Epithelial cell of esophagus (primary cell): ENCODE results near the gene PSMG1.

Experiments used
- DNase-seq: peaks from one replicate; pipeline ENCODE4 v3.0.0; 2010; ENCODE audit warnings: low read depth
- H3K4me3 ChIP-seq: 2 replicates; pipeline ENCODE4 v1.5.1; 2011; ENCODE audit warnings: mild to moderate bottlenecking, low read length, control low read depth
- CTCF ChIP-seq: IDR thresholded peaks from 2 replicates; pipeline ENCODE4 v1.5.1; 2011; ENCODE audit warnings: low read depth, mild to moderate bottlenecking, low read length, control low read depth, inconsistent platforms; ENCODE audit not compliant: insufficient read depth; ENCODE audit errors: missing control alignments

The PSMG1 gene

GRCh38 chr21:39182016-39182415 is 1.2 kb downstream of the PSMG1 start:
- peak overlapping the region; percentile 81 for H3K4me3 ChIP-seq
- no peak for TF ChIP-seq CTCF
- no peak for DNase-seq

GRCh38 chr21:39181205-39181818 is 1.9 kb downstream of the PSMG1 start:
- no peak for TF ChIP-seq CTCF
- no peak overlapping the region for H3K4me3 ChIP-seq
- no peak for DNase-seq

GRCh38 chr21:39180429-39181019 is 2.7 kb downstream of the PSMG1 start:
- peak; percentile 26 for TF ChIP-seq CTCF
- no peak overlapping the region for H3K4me3 ChIP-seq
- peak; percentile 19 for DNase-seq

GRCh38 chr21:39178421-39178820 is 4.8 kb downstream of the PSMG1 start:
- no peak overlapping the region for H3K4me3 ChIP-seq
- no peak for DNase-seq
- TF ChIP-seq CTCF: no peak

- peak; percentile 35 for DNase-seq
- H3K4me3 ChIP-seq: no peak overlapping the region
- no peak for TF ChIP-seq CTCF
Measured at GRCh38 chr21:39176271-39176709, 7.0 kb downstream of the PSMG1 start.

GRCh38 chr21:39175665-39176064 is 7.6 kb downstream of the PSMG1 start:
- TF ChIP-seq CTCF: no peak
- H3K4me3 ChIP-seq: no peak overlapping the region
- no peak for DNase-seq

- TF ChIP-seq CTCF: peak; percentile 27
Measured at GRCh38 chr21:39175154-39175553, 8.1 kb downstream of the PSMG1 start.

More at GRCh38 chr21:39175154-39175553, 8.1 kb downstream of the PSMG1 start:
- peak; percentile 31 for DNase-seq
- H3K4me3 ChIP-seq: no peak overlapping the region
